Lower leg skin (tissue), 4 donors: ENCODE data around the gene TRPT1. TPM values are rescaled to one million over a fixed set of nuclear protein-coding genes. Genes with fewer than 3 reads are reported as not detected.

ENCODE experiments used
- DNase-seq, 2 donors: peaks; one replicate each; pipeline ENCODE4 v3.0.0-alpha.2; 2019; ENCODE audit warnings: low spot score in 2 of 2
- H3K4me3 ChIP-seq: fragments of 200-600 bp; sonication (generic); 2 replicates; pipeline ENCODE4 v1.5.1; 2017; ENCODE audit warnings: mild to moderate bottlenecking, low read depth; ENCODE audit not compliant: poor library complexity, severe bottlenecking
- POLR2A ChIP-seq, 2 donors: fragments of 450-650 bp; IDR thresholded peaks; one replicate each; pipeline ENCODE4 v1.6.1; 2016 to 2017; ENCODE audit warnings: antibody characterized with exemption in 2 of 2, mild to moderate bottlenecking in 1 of 2, moderate library complexity in 1 of 2
- WGBS, 2 donors: methylation state at CpG; one replicate each; pipeline ENCODE4 v1.1.5; 2018; 5-methylcytosine and 5-hydroxymethylcytosine counted together
- intact Hi-C: fragments of 100-400 bp; cut with DNase I; formaldehyde crosslinking; loops from one replicate; pipeline ENCODE4 v1.15.0; 2023; ENCODE audit warnings: low total_unique reads
- total RNA-seq, 4 donors: library from RNA; depleted of rRNA; stranded (reverse); fragments of >200 nt; gene quantifications; one replicate each; pipeline ENCODE4 v1.1.0, GENCODE V29; 2016
- TF ChIP-seq, protein P1 (sequence below), 3 donors: fragments of 450-650 bp; IDR thresholded peaks; one replicate each; pipeline ENCODE4 v1.5.1; 2016; ENCODE audit warnings: antibody characterized with exemption in 3 of 3, mild to moderate bottlenecking in 3 of 3, moderate library complexity in 2 of 3

Gene TRPT1
- total RNA-seq, 4 donors from 2014 or later = 36.9 to 66.6 (median 44.1) TPM

DNA sequence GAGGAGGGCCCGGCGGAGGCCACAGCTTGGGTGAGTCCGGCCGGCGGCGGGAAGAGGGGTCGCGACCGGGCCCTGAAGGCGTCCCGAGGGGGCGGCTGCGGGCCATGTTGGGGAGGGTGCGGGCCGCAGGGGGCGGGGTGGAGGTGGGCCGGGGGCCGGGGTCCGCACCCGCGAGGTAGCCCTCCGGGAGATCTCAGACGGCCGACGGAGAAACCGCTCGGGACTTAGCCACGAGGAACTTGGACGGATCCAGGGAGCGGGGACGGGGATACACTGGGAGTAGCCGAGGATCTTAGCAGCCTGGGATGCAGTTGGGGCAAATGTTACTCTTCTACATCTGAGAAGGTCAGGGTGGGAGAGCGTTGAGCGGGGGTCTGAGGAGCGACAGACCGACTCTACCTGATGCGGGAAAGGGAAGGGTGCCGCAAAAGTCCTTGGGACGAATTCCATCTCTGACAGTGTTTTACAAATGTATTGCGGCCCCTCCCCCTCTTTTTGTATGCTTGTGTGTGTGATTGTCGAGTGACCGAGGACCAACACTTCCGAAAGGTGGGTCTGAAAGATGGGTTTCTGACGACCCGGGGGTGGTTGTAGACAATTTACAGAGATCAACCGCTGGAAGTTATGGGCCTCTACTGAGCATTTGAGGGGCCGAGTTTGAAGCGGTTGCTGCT lies 39.4 kb downstream of the TRPT1 start:
- H3K4me3 ChIP-seq = no peak overlapping the region
- no peak for DNase-seq
- intact Hi-C loops = no loop called here
- no peak for TF ChIP-seq POLR2A (IDR thresholded peaks at IDR 0.05)
- WGBS, 2 donors = 1 to 2% methylated on average over 34 to 45 of the region's 48 CpGs

DNA sequence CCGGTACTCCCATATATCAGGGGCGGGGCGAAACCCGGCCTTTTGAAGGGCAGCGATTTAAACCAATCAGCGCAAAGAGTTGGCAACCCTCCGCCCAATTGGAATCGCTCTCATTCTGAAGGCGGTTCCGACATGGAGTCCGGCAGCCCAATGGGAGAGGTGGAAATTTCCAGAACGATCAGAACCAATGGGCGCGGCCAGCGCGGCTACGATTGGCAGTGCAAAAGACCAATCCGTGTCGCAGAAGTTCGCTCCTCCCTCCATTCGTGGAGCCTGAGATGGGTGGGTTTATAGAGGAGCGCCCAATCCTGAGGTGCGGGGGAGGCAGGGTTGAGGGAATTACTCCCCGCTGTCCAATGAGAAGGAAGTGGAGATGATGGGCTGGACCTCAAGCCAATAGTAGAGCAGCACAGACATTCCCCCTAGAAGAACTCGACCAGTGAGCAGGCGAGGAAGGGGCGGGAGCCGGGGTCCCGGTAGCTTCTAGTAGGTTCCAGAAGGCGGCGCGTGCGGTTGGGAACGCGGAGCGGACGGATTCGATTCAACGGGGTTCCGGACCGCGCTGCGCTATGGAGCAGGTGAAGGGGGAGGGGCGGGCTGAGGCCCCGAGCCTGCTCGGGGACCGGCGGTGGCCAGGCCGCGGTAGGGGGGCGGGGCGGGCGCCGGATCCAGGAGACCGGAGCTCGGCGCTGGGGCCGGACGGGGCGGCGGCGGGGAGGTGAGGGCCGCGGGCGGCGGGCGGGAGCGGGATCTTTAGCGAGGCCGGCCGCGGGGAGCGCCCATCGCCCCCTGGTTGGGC lies 40.1 kb downstream of the TRPT1 start, which contains the start of gene STIP1:
Gene STIP1, plus strand, starts transcription at position 479 of the 799 bp plus-strand sequence. Its CDS starts 91 bp downstream, at position 570.
- H3K4me3 ChIP-seq = peak within 1 kb of the TSS; percentile 45
- peak; percentile 100 for DNase-seq
- peak in 1 of 2 donors; percentile 46 for TF ChIP-seq POLR2A (IDR thresholded peaks at IDR 0.05)
- TF ChIP-seq, protein P1, sequence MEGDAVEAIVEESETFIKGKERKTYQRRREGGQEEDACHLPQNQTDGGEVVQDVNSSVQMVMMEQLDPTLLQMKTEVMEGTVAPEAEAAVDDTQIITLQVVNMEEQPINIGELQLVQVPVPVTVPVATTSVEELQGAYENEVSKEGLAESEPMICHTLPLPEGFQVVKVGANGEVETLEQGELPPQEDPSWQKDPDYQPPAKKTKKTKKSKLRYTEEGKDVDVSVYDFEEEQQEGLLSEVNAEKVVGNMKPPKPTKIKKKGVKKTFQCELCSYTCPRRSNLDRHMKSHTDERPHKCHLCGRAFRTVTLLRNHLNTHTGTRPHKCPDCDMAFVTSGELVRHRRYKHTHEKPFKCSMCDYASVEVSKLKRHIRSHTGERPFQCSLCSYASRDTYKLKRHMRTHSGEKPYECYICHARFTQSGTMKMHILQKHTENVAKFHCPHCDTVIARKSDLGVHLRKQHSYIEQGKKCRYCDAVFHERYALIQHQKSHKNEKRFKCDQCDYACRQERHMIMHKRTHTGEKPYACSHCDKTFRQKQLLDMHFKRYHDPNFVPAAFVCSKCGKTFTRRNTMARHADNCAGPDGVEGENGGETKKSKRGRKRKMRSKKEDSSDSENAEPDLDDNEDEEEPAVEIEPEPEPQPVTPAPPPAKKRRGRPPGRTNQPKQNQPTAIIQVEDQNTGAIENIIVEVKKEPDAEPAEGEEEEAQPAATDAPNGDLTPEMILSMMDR (IDR thresholded peaks at IDR 0.05) = no peak
- intact Hi-C loops = no loop called here
- WGBS, 2 donors = 0 to 2% methylated on average over 29 to 42 of the region's 74 CpGs

DNA sequence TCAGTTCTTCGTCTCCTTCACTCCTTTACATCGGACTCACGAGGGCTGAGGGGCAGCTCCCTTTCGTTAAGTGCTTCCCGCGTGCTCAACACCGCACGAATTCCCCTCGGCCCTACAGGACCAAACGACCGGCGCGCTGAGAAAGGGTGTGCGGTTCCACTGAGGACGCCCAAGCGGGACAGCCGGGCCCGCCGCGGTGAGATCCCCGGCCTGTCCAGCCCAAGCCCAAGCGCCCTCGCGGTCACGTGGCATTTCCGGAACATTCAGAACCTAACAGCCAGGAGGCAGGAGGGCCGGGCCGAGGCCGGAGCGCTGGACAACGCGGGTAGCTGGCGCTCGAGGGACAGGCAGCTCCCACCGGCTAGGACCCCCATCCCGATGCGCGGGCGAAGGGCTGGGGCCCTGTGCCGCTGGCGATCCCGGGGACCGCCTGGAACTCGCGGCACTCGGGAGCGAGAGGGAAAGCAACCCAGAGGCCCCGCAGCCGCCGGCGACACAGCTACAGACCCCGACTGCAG lies 40.8 kb downstream of the TRPT1 start:
- TF ChIP-seq, protein P1 (IDR thresholded peaks at IDR 0.05) = peak in 1 of 3 donors; percentile 38
- peak in 1 of 2 donors; percentile 85 for TF ChIP-seq POLR2A (IDR thresholded peaks at IDR 0.05)
- peak overlapping the region; percentile 45 for H3K4me3 ChIP-seq
- peak; percentile 82 to 97 for DNase-seq
- intact Hi-C loops = no loop called here
- WGBS, 2 donors = 0 to 1% methylated on average over 25 to 41 of the region's 52 CpGs

- intact Hi-C loops = no loop called here
- 83 to 87% methylated on average over 7 of the region's 7 CpGs for whole genome bisulfite sequencing, 2 donors
- H3K4me3 ChIP-seq = no peak overlapping the region
- DNase-seq = no peak
- no peak for TF ChIP-seq POLR2A (IDR thresholded peaks at IDR 0.05)
- TF ChIP-seq, protein P1 (IDR thresholded peaks at IDR 0.05) = no peak
These were observed 42.1 kb downstream of the TRPT1 start for GRCh38 chr11:64183890-64184289.

- TF ChIP-seq POLR2A (IDR thresholded peaks at IDR 0.05) = no peak
- TF ChIP-seq, protein P1 (IDR thresholded peaks at IDR 0.05) = no peak
- no peak overlapping the region for H3K4me3 ChIP-seq
- peak; percentile 92 to 98 for DNase-seq
- intact Hi-C loops = no loop called here
- 35 to 36% methylated on average over 17 of the region's 17 CpGs for WGBS, 2 donors
These were observed 44.2 kb downstream of the TRPT1 start for GRCh38 chr11:64181506-64182411.
